PC-9 (cell line): ENCODE measurements around the gene KIF9.

Experiments used
- EZH2 ChIP-seq: fragments of 200-600 bp; sonication (generic); IDR thresholded peaks from 2 replicates; pipeline ENCODE4 v1.8.0; 2017; ENCODE audit warnings: antibody characterized with exemption, low read depth
- TF ChIP-seq, protein P1 (sequence below): fragments of 200-600 bp; sonication (generic); conservative IDR thresholded peaks from 2 replicates; pipeline ENCODE4 v1.6.1; 2017; ENCODE audit warnings: mixed run types, antibody characterized with exemption, mild to moderate bottlenecking, moderate library complexity

DNA sequence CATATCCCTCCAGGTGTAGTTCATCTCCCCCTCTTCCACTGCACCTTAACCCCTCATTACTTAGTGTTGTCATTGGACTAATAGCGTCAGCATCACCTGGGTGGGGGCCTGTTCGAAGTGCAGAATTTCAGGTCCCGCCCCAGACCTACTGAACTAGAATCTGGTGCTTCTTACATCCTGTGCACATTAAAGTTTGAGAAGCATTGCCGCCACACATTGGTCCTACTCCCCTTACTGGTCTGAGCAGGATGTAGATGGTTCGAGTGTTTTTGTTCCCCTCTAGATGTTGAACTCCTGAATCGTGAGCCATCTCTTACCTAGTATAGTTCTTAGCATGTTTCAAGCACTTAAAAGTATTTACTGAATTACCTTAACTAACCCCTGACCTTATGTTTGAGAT is 13.4 kb upstream of the KIF9 start:
- TF ChIP-seq, protein P1, sequence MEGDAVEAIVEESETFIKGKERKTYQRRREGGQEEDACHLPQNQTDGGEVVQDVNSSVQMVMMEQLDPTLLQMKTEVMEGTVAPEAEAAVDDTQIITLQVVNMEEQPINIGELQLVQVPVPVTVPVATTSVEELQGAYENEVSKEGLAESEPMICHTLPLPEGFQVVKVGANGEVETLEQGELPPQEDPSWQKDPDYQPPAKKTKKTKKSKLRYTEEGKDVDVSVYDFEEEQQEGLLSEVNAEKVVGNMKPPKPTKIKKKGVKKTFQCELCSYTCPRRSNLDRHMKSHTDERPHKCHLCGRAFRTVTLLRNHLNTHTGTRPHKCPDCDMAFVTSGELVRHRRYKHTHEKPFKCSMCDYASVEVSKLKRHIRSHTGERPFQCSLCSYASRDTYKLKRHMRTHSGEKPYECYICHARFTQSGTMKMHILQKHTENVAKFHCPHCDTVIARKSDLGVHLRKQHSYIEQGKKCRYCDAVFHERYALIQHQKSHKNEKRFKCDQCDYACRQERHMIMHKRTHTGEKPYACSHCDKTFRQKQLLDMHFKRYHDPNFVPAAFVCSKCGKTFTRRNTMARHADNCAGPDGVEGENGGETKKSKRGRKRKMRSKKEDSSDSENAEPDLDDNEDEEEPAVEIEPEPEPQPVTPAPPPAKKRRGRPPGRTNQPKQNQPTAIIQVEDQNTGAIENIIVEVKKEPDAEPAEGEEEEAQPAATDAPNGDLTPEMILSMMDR = no peak
- no peak for TF ChIP-seq EZH2
